ENCODE results near the gene HDAC9.
"Not testable (repeated sequence)": the region's sequence is repeated elsewhere in the genome, so short reads cannot be mapped to it uniquely, and the experiment has no call there.

HDAC9 gene

GRCh38 chr7:18962031-18962430 is 466.5 kb downstream of the HDAC9 start:
- Histone ChIP-seq H3F3A (ENCODE audit: insufficient read depth) (no peaks in the 10 kb centered on the region), H3K9me3 (ENCODE audit: insufficient read depth, low read length) (no peaks in the 10 kb centered on the region), H3K9ac (ENCODE audit: low read length) (no peak overlapping the region), H2AFZ (ENCODE audit: low read depth, low read length, severe bottlenecking) (no peak overlapping the region), H4K20me1 (ENCODE audit: low read depth, low read length) (no peaks in the 10 kb centered on the region), H3K27ac (ENCODE audit: low read depth, low read length) (no peak overlapping the region), H3K36me3 (ENCODE audit: low read length) (no peaks in the 10 kb centered on the region), H3K27me3 (ENCODE audit: low read length) (no peaks in the 10 kb centered on the region), H3K9me2 (replicated peaks; ENCODE audit: insufficient read depth, low read length) (no peaks in the 10 kb centered on the region), H3K79me2 (ENCODE audit: insufficient read depth, low read length) (no peaks in the 10 kb centered on the region), H3K4me2 (ENCODE audit: low read depth, low read length, poor library complexity, severe bottlenecking) (no peak overlapping the region), H3K4me3 (ENCODE audit: insufficient read depth, low read length, poor library complexity, severe bottlenecking) (no peak overlapping the region)
- TF ChIP-seq EZH2phosphoT487 (conservative IDR thresholded peaks at IDR 0.05; ENCODE audit: low read length) = no peak
- TF ChIP-seq, protein P1, sequence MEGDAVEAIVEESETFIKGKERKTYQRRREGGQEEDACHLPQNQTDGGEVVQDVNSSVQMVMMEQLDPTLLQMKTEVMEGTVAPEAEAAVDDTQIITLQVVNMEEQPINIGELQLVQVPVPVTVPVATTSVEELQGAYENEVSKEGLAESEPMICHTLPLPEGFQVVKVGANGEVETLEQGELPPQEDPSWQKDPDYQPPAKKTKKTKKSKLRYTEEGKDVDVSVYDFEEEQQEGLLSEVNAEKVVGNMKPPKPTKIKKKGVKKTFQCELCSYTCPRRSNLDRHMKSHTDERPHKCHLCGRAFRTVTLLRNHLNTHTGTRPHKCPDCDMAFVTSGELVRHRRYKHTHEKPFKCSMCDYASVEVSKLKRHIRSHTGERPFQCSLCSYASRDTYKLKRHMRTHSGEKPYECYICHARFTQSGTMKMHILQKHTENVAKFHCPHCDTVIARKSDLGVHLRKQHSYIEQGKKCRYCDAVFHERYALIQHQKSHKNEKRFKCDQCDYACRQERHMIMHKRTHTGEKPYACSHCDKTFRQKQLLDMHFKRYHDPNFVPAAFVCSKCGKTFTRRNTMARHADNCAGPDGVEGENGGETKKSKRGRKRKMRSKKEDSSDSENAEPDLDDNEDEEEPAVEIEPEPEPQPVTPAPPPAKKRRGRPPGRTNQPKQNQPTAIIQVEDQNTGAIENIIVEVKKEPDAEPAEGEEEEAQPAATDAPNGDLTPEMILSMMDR (IDR thresholded peaks at IDR 0.05; ENCODE audit: insufficient read depth, low read length, poor library complexity, severe bottlenecking) = no peak

- no peaks in the 10 kb centered on the region for H3K27me3 ChIP-seq (ENCODE audit: low read length)
- H3K27ac ChIP-seq (ENCODE audit: low read depth, low read length) = no peak overlapping the region
- H3K79me2 ChIP-seq (ENCODE audit: insufficient read depth, low read length) = no peaks in the 10 kb centered on the region
- no peak overlapping the region for H2AFZ ChIP-seq (ENCODE audit: low read depth, low read length, severe bottlenecking)
- no peaks in the 10 kb centered on the region for H3K36me3 ChIP-seq (ENCODE audit: low read length)
- H4K20me1 ChIP-seq (ENCODE audit: low read depth, low read length) = no peaks in the 10 kb centered on the region; the same call in 1 of the 2 replicates
- H3K9me3 ChIP-seq (ENCODE audit: insufficient read depth, low read length) = no peaks in the 10 kb centered on the region
- H3K9me2 ChIP-seq (replicated peaks; ENCODE audit: insufficient read depth, low read length) = no peaks in the 10 kb centered on the region
- no peak for TF ChIP-seq EZH2phosphoT487 (conservative IDR thresholded peaks at IDR 0.05; ENCODE audit: low read length)
- no peak overlapping the region for H3K4me2 ChIP-seq (ENCODE audit: low read depth, low read length, poor library complexity, severe bottlenecking)
- no peak overlapping the region for H3K4me3 ChIP-seq (ENCODE audit: insufficient read depth, low read length, poor library complexity, severe bottlenecking)
- H3F3A ChIP-seq (ENCODE audit: insufficient read depth) = no peaks in the 10 kb centered on the region
- no peak overlapping the region for H3K9ac ChIP-seq (ENCODE audit: low read length)
Measured at GRCh38 chr7:18965657-18966056, 470.1 kb downstream of the HDAC9 start.

DNA sequence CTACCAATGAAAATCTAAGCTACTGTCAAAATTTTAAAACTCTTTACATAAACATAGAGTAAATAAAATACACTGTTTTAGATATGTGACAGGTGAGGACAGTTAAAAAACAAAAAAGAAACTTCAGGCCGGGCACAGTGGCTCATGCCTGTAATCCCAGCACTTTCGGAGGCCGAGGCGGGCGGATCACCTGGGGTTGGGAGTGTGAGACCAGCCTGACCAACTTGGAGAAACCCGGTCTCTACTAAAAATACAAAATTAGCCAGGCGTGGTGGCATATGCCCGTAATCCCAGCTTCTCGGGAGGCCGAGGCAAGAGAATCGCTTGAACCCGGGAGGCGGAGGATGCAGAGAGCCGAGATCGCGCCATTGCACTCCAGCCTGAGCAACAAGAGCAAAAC is 472.2 kb downstream of the HDAC9 start:
- H3K9me2 ChIP-seq (replicated peaks; ENCODE audit: insufficient read depth, low read length); H3K9ac ChIP-seq (ENCODE audit: low read length); H3K27ac ChIP-seq (ENCODE audit: low read depth, low read length); H2AFZ ChIP-seq (ENCODE audit: low read depth, low read length, severe bottlenecking); H3K9me3 ChIP-seq (ENCODE audit: insufficient read depth, low read length); H4K20me1 ChIP-seq (ENCODE audit: low read depth, low read length); H3K4me3 ChIP-seq (ENCODE audit: insufficient read depth, low read length, poor library complexity, severe bottlenecking); H3K4me2 ChIP-seq (ENCODE audit: low read depth, low read length, poor library complexity, severe bottlenecking); H3K36me3 ChIP-seq (ENCODE audit: low read length); H3F3A ChIP-seq (ENCODE audit: insufficient read depth); H3K79me2 ChIP-seq (ENCODE audit: insufficient read depth, low read length); H3K27me3 ChIP-seq (ENCODE audit: low read length): not testable (repeated sequence)

- Histone ChIP-seq H3K27ac (ENCODE audit: low read depth, low read length) (no peak overlapping the region), H3F3A (ENCODE audit: insufficient read depth) (no peaks in the 10 kb centered on the region), H3K9ac (ENCODE audit: low read length) (no peak overlapping the region), H3K27me3 (ENCODE audit: low read length) (no peaks in the 10 kb centered on the region), H3K4me2 (ENCODE audit: low read depth, low read length, poor library complexity, severe bottlenecking) (no peak overlapping the region), H4K20me1 (ENCODE audit: low read depth, low read length) (no peaks in the 10 kb centered on the region; the same call in 1 of the 2 replicates), H3K4me3 (ENCODE audit: insufficient read depth, low read length, poor library complexity, severe bottlenecking) (no peak overlapping the region), H3K36me3 (ENCODE audit: low read length) (no peaks in the 10 kb centered on the region), H3K79me2 (ENCODE audit: insufficient read depth, low read length) (no peaks in the 10 kb centered on the region), H3K9me2 (replicated peaks; ENCODE audit: insufficient read depth, low read length) (no peaks in the 10 kb centered on the region), H3K9me3 (ENCODE audit: insufficient read depth, low read length) (no peaks in the 10 kb centered on the region), H2AFZ (ENCODE audit: low read depth, low read length, severe bottlenecking) (no peak overlapping the region)
- TF ChIP-seq, protein P1 (IDR thresholded peaks at IDR 0.05; ENCODE audit: insufficient read depth, low read length, poor library complexity, severe bottlenecking) = no peak
- no peak for TF ChIP-seq EZH2phosphoT487 (conservative IDR thresholded peaks at IDR 0.05; ENCODE audit: low read length)
Measured at GRCh38 chr7:18971839-18972238, 476.3 kb downstream of the HDAC9 start.
